ENCODE data around the gene OR4K13. TPM values are rescaled to one million over a fixed set of nuclear protein-coding genes. Genes with fewer than 3 reads are reported as not detected.

The OR4K13 gene
- total RNA-seq, 8 experiments from 2014 or later = 0.04 to 0.49 (median 0.10) TPM; not detected in 3

Other genes with a start within 250 kb of the OR4K13 start
- gene OR4N2, start 232.3 kb downstream of the OR4K13 start, total RNA-seq = under 1 TPM in 5 of 8 experiments, not detected in 3; 0.14 to 0.71 (median 0.24) TPM
- gene OR4K2, start 160.9 kb downstream of the OR4K13 start, total RNA-seq = under 1 TPM in 5 of 8 experiments, not detected in 3; 0.10 to 0.71 (median 0.15) TPM
- gene OR4K5, start 115.4 kb downstream of the OR4K13 start, total RNA-seq = under 1 TPM in 1 of 8 experiments, not detected in 7; 0.17 TPM
- gene OR4K1, start 105.1 kb downstream of the OR4K13 start, total RNA-seq = under 1 TPM in 2 of 8 experiments, not detected in 6; 0.41 to 0.52 TPM
- under 1 TPM in 2 of 8 experiments, not detected in 6; 0.18 to 0.47 TPM for gene OR4K15, start 60.4 kb downstream of the OR4K13 start, total RNA-seq
- under 1 TPM in 1 of 8 experiments, not detected in 7; 0.19 TPM for gene OR4Q2, start 33.9 kb downstream of the OR4K13 start, total RNA-seq
- not detected for gene OR4K14, start 16.7 kb downstream of the OR4K13 start, total RNA-seq
- under 1 TPM in 1 of 8 experiments, not detected in 7; 0.21 TPM for gene OR4L1, start 24.0 kb upstream of the OR4K13 start, total RNA-seq
- gene OR4K17, start 74.7 kb upstream of the OR4K13 start, total RNA-seq = under 1 TPM in 5 of 8 experiments, not detected in 3; 0.05 to 0.19 (median 0.10) TPM
- under 1 TPM in 3 of 8 experiments, not detected in 5; 0.08 to 0.81 (median 0.38) TPM for gene OR4N5, start 102.8 kb upstream of the OR4K13 start, total RNA-seq
- gene OR11G2, start 154.9 kb upstream of the OR4K13 start, total RNA-seq = under 1 TPM in 2 of 8 experiments, not detected in 6; 0.05 to 0.81 TPM
- gene OR11H6, start 187.7 kb upstream of the OR4K13 start, total RNA-seq = under 1 TPM in 1 of 8 experiments, not detected in 7; 0.52 TPM
- gene OR11H7, start 192.9 kb upstream of the OR4K13 start, total RNA-seq = under 1 TPM in 4 of 8 experiments, not detected in 4; 0.29 to 0.84 (median 0.48) TPM
- under 1 TPM in 2 of 8 experiments, not detected in 6; 0.14 to 0.38 TPM for gene OR11H4, start 203.2 kb upstream of the OR4K13 start, total RNA-seq